Activated T-cell treated with anti-CD3 and anti-CD28 coated beads, Interleukin-2, amount 50 U/mL, for 72 hours (primary cell): ENCODE data around the gene HOXB6. TPM values are rescaled to one million over a fixed set of nuclear protein-coding genes. Genes with fewer than 3 reads are reported as not detected.

Experiments used
- ATAC-seq, 2 donors: fragments of 150-1000 bp; cut with Tn5 transposase; replicated peaks in 1 of 2; 2 replicates each; pipeline ENCODE4 v1.10.0; 2021; ENCODE audit warnings: moderate library complexity in 2 of 2, mild to moderate bottlenecking in 1 of 2
- DNase-seq, 2 donors: peaks; one replicate each; pipeline ENCODE4 v3.0.0; 2021 to 2022; ENCODE audit warnings: mixed read lengths in 1 of 2
- H3K27ac Mint-ChIP-seq: one replicate; pipeline ENCODE4 v1.8.0; 2022; ENCODE audit warnings: mild to moderate bottlenecking, moderate library complexity, mixed read lengths
- H3K27me3 Mint-ChIP-seq: one replicate; pipeline ENCODE4 v1.8.0; 2022; ENCODE audit warnings: low read depth, mixed read lengths
- H3K36me3 Mint-ChIP-seq, 2 donors: one replicate each; pipeline ENCODE4 v1.8.0; 2022; ENCODE audit warnings: mixed read lengths in 2 of 2, mild to moderate bottlenecking in 1 of 2; ENCODE audit not compliant: insufficient read depth in 2 of 2
- H3K4me1 Mint-ChIP-seq: one replicate; pipeline ENCODE4 v1.8.0; 2022; ENCODE audit warnings: low read depth, mixed read lengths
- H3K4me3 Mint-ChIP-seq, 2 donors: one replicate each; pipeline ENCODE4 v1.8.0; 2022; ENCODE audit warnings: mild to moderate bottlenecking in 2 of 2, mixed read lengths in 2 of 2, moderate library complexity in 2 of 2
- H3K9me3 Mint-ChIP-seq, 2 donors: one replicate each; pipeline ENCODE4 v1.8.0; 2022; ENCODE audit warnings: mixed read lengths in 2 of 2
- total RNA-seq, 2 donors: library from RNA; stranded (reverse); gene quantifications; one replicate each; pipeline ENCODE4 v1.2.3, GENCODE V29; 2022

The HOXB6 gene
- total RNA-seq, 2 donors from 2014 or later, result 0.24 to 0.51 TPM

- DNase-seq (no peak), ATAC-seq (no peak)
- H3K4me3 Mint-ChIP-seq, result no peak overlapping the region
- no peak overlapping the region for H3K27ac Mint-ChIP-seq
- H3K36me3 Mint-ChIP-seq, result peaks cover 0 to 2% of the 10 kb centered on the region in 2 donors
- H3K4me1 Mint-ChIP-seq, result peaks cover 4% of the 10 kb centered on the region
- H3K9me3 Mint-ChIP-seq, result no peaks in the 10 kb centered on the region
- peaks cover 29% of the 10 kb centered on the region for H3K27me3 Mint-ChIP-seq
Measured at GRCh38 chr17:48559840-48560817, 44.7 kb downstream of the HOXB6 start.

- peaks cover 29% of the 10 kb centered on the region for H3K27me3 Mint-ChIP-seq
- ATAC-seq (no peak), DNase-seq (no peak)
Measured at GRCh38 chr17:48559122-48559839, 45.5 kb downstream of the HOXB6 start.

DNA sequence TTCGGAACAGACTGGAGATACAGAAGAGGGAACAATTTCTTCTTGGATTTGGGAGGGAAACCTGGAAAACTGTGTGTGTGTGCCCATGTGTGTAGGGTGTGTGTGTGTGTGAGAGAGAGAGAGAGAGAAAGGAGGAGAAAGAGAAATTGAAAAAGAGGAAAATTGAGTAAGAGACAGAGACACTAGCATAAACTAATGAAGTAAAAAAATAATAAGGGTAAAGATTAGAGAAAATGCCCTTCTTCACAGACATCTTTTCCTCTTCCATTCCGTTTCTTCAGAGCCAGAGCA, 46.0 kb downstream of the HOXB6 start:
- peaks cover 0 to 2% of the 10 kb centered on the region in 2 donors for H3K36me3 Mint-ChIP-seq
- H3K9me3 Mint-ChIP-seq, result no peaks in the 10 kb centered on the region
- no peak overlapping the region for H3K4me3 Mint-ChIP-seq
- H3K4me1 Mint-ChIP-seq, result peaks cover 4% of the 10 kb centered on the region
- H3K27ac Mint-ChIP-seq, result no peak overlapping the region
- DNase-seq (no peak), ATAC-seq (no peak)
- H3K27me3 Mint-ChIP-seq, result peaks cover 28% of the 10 kb centered on the region

More at GRCh38 chr17:48559122-48559839, 45.5 kb downstream of the HOXB6 start:
- Mint-ChIP-seq H3K36me3 (peaks cover 0 to 2% of the 10 kb centered on the region in 2 donors), H3K27ac (no peak overlapping the region), H3K4me1 (peaks cover 4% of the 10 kb centered on the region), H3K4me3 (no peak overlapping the region), H3K9me3 (no peaks in the 10 kb centered on the region)

- Mint-ChIP-seq H3K9me3 (no peaks in the 10 kb centered on the region), H3K4me3 (no peak overlapping the region), H3K27me3 (peaks cover 23% of the 10 kb centered on the region), H3K36me3 (peaks cover 0 to 2% of the 10 kb centered on the region in 2 donors), H3K4me1 (peaks cover 4% of the 10 kb centered on the region), H3K27ac (no peak overlapping the region)
- DNase-seq (no peak), ATAC-seq (no peak)
Measured at GRCh38 chr17:48558057-48558830, 46.5 kb downstream of the HOXB6 start.

GRCh38 chr17:48556576-48557401, 48.0 kb downstream of the HOXB6 start:
- no peak for DNase-seq
- Mint-ChIP-seq H3K4me3 (peak overlapping the region; percentile 54 to 67), H3K9me3 (no peaks in the 10 kb centered on the region), H3K36me3 (peaks cover 0 to 2% of the 10 kb centered on the region in 2 donors), H3K27ac (no peak overlapping the region), H3K4me1 (peaks cover 4% of the 10 kb centered on the region), H3K27me3 (peaks cover 16% of the 10 kb centered on the region)
- ATAC-seq, result no peak

DNA sequence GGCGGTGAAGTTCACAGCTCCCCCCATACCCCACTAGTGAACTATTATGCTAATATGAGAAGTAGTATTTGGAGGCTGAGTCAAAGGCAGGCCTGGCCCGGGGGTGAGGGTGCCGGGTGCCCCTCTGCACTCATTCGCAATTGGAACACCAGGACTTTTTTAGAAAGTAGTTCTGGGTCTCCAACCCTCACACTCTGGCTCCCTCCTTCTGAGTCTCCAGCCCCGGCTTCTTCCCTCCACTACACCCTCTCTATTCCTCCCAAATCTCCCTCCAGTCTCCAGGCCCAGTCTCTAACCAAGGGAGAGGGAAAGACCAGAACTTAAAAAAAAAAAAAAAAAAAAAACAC, 48.6 kb downstream of the HOXB6 start:
- no peak for DNase-seq
- Mint-ChIP-seq H3K27me3 (peaks cover 16% of the 10 kb centered on the region), H3K27ac (no peak overlapping the region), H3K9me3 (no peaks in the 10 kb centered on the region), H3K36me3 (peaks cover 0 to 2% of the 10 kb centered on the region in 2 donors), H3K4me3 (peak overlapping the region; percentile 54 to 67), H3K4me1 (peaks cover 4% of the 10 kb centered on the region)
- no peak for ATAC-seq

DNA sequence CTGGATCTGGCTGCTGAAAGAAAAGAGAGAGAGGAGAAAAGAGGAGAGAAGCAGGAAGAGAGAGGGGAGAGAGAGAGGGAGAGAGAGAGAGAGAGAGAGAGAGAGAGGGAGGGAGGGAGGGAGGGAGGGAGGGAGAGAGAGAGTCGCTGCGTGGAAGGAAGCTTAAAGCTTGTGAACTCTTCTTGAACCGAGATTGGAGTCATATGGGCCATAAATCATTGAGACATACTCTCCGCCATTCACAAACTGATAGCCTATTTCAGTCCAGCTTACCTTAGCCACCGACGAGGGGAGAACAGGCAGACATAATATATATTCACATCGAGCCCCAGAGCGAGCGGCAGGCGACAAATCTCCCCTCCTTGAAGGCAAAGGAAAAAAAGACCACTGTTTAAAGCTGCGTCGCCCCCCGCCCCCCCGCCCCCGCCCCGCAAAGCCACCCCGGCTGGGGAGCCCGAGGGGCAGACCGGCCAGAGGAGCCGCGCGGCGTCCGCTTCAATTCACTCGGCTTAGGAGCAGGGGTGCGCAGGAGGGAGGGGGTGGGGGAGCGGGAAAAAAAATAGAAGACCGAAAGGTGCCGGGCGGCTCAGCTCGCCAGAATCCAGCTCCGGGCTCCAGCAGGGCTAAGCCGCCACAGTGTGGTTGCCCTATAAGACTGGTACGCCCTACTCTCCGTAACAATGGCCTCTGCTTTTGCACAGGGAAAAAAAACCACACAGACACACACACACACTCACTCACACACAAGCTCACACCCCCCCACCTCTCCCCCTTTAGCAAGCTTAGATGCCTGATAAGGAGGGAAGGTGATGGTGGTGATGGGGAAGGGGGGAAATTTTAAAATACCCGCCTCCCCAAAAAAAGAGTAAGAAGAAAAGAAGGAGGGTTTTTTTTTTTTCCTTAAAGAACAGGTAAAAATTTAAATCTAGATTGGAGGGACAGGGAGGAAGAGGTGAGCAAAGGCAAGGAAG, 49.2 kb downstream of the HOXB6 start:
- Mint-ChIP-seq H3K27me3 (peaks cover 16% of the 10 kb centered on the region), H3K36me3 (peaks cover 0 to 2% of the 10 kb centered on the region in 2 donors), H3K9me3 (no peaks in the 10 kb centered on the region), H3K4me3 (peak overlapping the region; percentile 82 to 92), H3K4me1 (peaks cover 4% of the 10 kb centered on the region), H3K27ac (peak overlapping the region; percentile 79)
- DNase-seq (no peak), ATAC-seq (peak; percentile 54 to 77)

GRCh38 chr17:48554412-48555257, 50.2 kb downstream of the HOXB6 start:
- no peak for DNase-seq
- no peaks in the 10 kb centered on the region for H3K9me3 Mint-ChIP-seq
- H3K27ac Mint-ChIP-seq, result peak overlapping the region; percentile 14
- H3K36me3 Mint-ChIP-seq, result peaks cover 0 to 2% of the 10 kb centered on the region in 2 donors
- ATAC-seq, result no peak
- peaks cover 16% of the 10 kb centered on the region for H3K27me3 Mint-ChIP-seq
- H3K4me3 Mint-ChIP-seq, result peak overlapping the region; percentile 82 to 92
- H3K4me1 Mint-ChIP-seq, result peaks cover 4% of the 10 kb centered on the region

GRCh38 chr17:48553826-48554225, 51.0 kb downstream of the HOXB6 start:
- Mint-ChIP-seq H3K36me3 (peaks cover 0 to 2% of the 10 kb centered on the region in 2 donors), H3K4me1 (peaks cover 4% of the 10 kb centered on the region), H3K27ac (no peak overlapping the region), H3K9me3 (no peaks in the 10 kb centered on the region), H3K27me3 (peaks cover 16% of the 10 kb centered on the region), H3K4me3 (no peak overlapping the region)
- ATAC-seq (no peak), DNase-seq (no peak)

- ATAC-seq, result no peak
- Mint-ChIP-seq H3K27me3 (peaks cover 16% of the 10 kb centered on the region), H3K27ac (no peak overlapping the region), H3K4me1 (peaks cover 10% of the 10 kb centered on the region), H3K9me3 (no peaks in the 10 kb centered on the region), H3K36me3 (peaks cover 0 to 2% of the 10 kb centered on the region in 2 donors), H3K4me3 (no peak overlapping the region)
- no peak for DNase-seq
Measured at GRCh38 chr17:48553190-48553547, 51.6 kb downstream of the HOXB6 start.
